HepG2 (cell line): Measurements from ENCODE around the gene ANGPTL2. TPM values are rescaled to one million over a fixed set of nuclear protein-coding genes. Genes with fewer than 3 reads are reported as not detected.

ENCODE experiments used
- ATAC-seq: fragments of 200-7000 bp; cut with Tn5 transposase; 3 replicates; pipeline ENCODE4 v1.9.1; 2020; ENCODE audit warnings: mild to moderate bottlenecking, moderate library complexity
- BruUV-seq: library from RNA; stranded (reverse); fragments of 400-500 nt; replicated peaks from 2 replicates; lab custom pipeline; 2021; lab: Mats Ljungman, UMichigan
- CTCF ChIA-PET: fragments of 300-600 bp; formaldehyde crosslinking; extraction: SDS; loops from one replicate; lab custom pipeline; 2021; ENCODE audit warnings: low total read pairs, inconsistent platforms, low intra/inter-chr PET ratio; lab: Yijun Ruan, JAX
- POLR2A ChIA-PET: fragments of 350-600 bp; sonication (Branson Sonifier 250); formaldehyde crosslinking; loops from one replicate; lab custom pipeline; 2020; ENCODE audit warnings: antibody characterized with exemption, inconsistent platforms; lab: Yijun Ruan, JAX
- DNase-seq: peaks from one replicate; pipeline ENCODE4 v3.0.0-alpha.2; 2015; ENCODE audit warnings: low spot score
- FAIRE-seq: peaks from 3 replicates; lab custom pipeline; 2011; peaks lifted over from hg19 to GRCh38; lab: Jason Lieb, UNC
- H2AFZ ChIP-seq: one replicate; pipeline ENCODE4 v1.6.1; 2011; ENCODE audit warnings: low read length, inconsistent platforms
- H3K27ac ChIP-seq: fragments of 300-600 bp; 3 replicates; pipeline ENCODE4 v1.8.0; 2011; ENCODE audit warnings: mixed run types, mild to moderate bottlenecking, mixed read lengths, low read length, inconsistent platforms; ENCODE audit not compliant: insufficient read depth; ENCODE audit errors: extremely low read length
- H3K27me3 ChIP-seq, 2 experiments: fragments of 200-600 bp in 1 of 2; 2 replicates in 1 of 2; 3 replicates in 1 of 2; pipeline versions ENCODE4 v1.6.0 to v1.8.0; 2011; ENCODE audit warnings: low read length in 2 of 2, mild to moderate bottlenecking in 2 of 2, moderate library complexity in 2 of 2, inconsistent platforms in 1 of 2; ENCODE audit not compliant: insufficient read depth in 2 of 2, control insufficient read depth in 1 of 2
- H3K36me3 ChIP-seq, 2 experiments: fragments of 200-600 bp in 1 of 2; replicated peaks in 1 of 2; 2 replicates in 1 of 2; 3 replicates in 1 of 2; pipeline versions ENCODE4 v1.5.1 to v1.8.0; 2011; ENCODE audit warnings: low read length in 2 of 2, inconsistent platforms in 1 of 2; ENCODE audit not compliant: insufficient read depth in 2 of 2, control insufficient read depth in 1 of 2
- H3K4me1 ChIP-seq: 2 replicates; pipeline ENCODE4 v1.5.1; 2012; ENCODE audit warnings: low read length, inconsistent platforms; ENCODE audit not compliant: insufficient read depth
- H3K4me2 ChIP-seq: 2 replicates; pipeline ENCODE4 v1.6.0; 2011; ENCODE audit warnings: low read depth, low read length, inconsistent platforms
- H3K4me3 ChIP-seq, 3 experiments: fragments of 200-600 bp in 1 of 3; sonication (generic), shearing (Covaris generic) in 1 of 3; replicated peaks in 1 of 3; 2 replicates each; pipeline ENCODE4 v1.5.1; 2011 to 2016; ENCODE audit warnings: low read length in 3 of 3, inconsistent platforms in 2 of 3, low read depth in 2 of 3, mild to moderate bottlenecking in 2 of 3, control low read depth in 1 of 3, mixed read lengths in 1 of 3; ENCODE audit not compliant: insufficient read depth in 1 of 3
- H3K79me2 ChIP-seq: one replicate; pipeline ENCODE4 v1.6.1; 2011; ENCODE audit warnings: low read length, inconsistent platforms; ENCODE audit not compliant: insufficient read depth
- H3K9ac ChIP-seq: 2 replicates; pipeline ENCODE4 v1.6.0; 2011; ENCODE audit warnings: mild to moderate bottlenecking, low read depth, low read length, inconsistent platforms; ENCODE audit not compliant: insufficient read depth
- H3K9me3 ChIP-seq: 2 replicates; pipeline ENCODE4 v1.5.1; 2012; ENCODE audit warnings: mild to moderate bottlenecking, low read length
- H4K20me1 ChIP-seq: 2 replicates; pipeline ENCODE4 v1.6.0; 2011; ENCODE audit warnings: inconsistent platforms, mild to moderate bottlenecking, low read length, moderate library complexity; ENCODE audit not compliant: insufficient read depth
- MTA1 ChIP-seq: sonication (generic); formaldehyde crosslinking; IDR thresholded peaks from 2 replicates; pipeline ENCODE4 v1.4.0; 2020; ENCODE audit warnings: missing genetic modification reagents, mild to moderate bottlenecking, borderline replicate concordance
- NFIC ChIP-seq: IDR thresholded peaks from 2 replicates; pipeline ENCODE4 v1.6.1; 2012; ENCODE audit warnings: mild to moderate bottlenecking, low read length, inconsistent platforms
- SOX13 ChIP-seq, 3 experiments: fragments of 450-650 bp in 1 of 3; sonication (generic) in 1 of 3; formaldehyde crosslinking in 1 of 3; IDR thresholded peaks in 2 of 3; conservative IDR thresholded peaks in 1 of 3; 2 replicates each; pipeline versions ENCODE4 v1.5.0 to v1.6.1; 2016 to 2020; ENCODE audit warnings: antibody characterized with exemption in 1 of 3, mild to moderate bottlenecking in 1 of 3, missing compliant biosample characterization in 1 of 3, missing genetic modification reagents in 1 of 3, moderate library complexity in 1 of 3
- ZNF564 ChIP-seq: sonication (generic); formaldehyde crosslinking; IDR thresholded peaks from 2 replicates; pipeline ENCODE4 v1.8.1; 2023; ENCODE audit warnings: mild to moderate bottlenecking, missing genetic modification reagents
- WGBS: methylation state at CpG from one replicate; pipeline ENCODE4 v1.1.6; 2017; ENCODE audit warnings: low lambda C conversion rate; 5-methylcytosine and 5-hydroxymethylcytosine counted together
- in situ Hi-C: cut with HindIII; loops from 2 replicates; pipeline ENCODE4 v1.10.0; 2017; ENCODE audit warnings: low pct_unique_long_range_greater_than_20kb; ENCODE audit not compliant: extremely low pct_ligation_motif_present
- intact Hi-C: fragments of 100-400 bp; cut with micrococcal nuclease; formaldehyde crosslinking; loops from one replicate; pipeline ENCODE4 v1.10.0; 2022; ENCODE audit not compliant: unreplicated experiment
- polyA plus RNA-seq, 8 experiments: library from polyadenylated mRNA; depleted of rRNA in 3 of 8; stranded (reverse) in 7 of 8; unstranded in 1 of 8; fragments of >200 nt; fragmentation: Illumina TruSeq in 4 of 8; extraction: Trizol in 4 of 8; gene quantifications; 2 replicates each; pipeline versions ENCODE4 v1.2.1 to v1.2.3, GENCODE V29; 2011 to 2016; ENCODE audit warnings: low read depth in 4 of 8, missing spikeins in 1 of 8, mixed read lengths in 1 of 8; ENCODE audit not compliant: insufficient read depth in 1 of 8
- total RNA-seq, 5 experiments: library from RNA; depleted of rRNA; stranded (reverse); fragments of >200 nt; fragmentation: Illumina TruSeq; extraction: Trizol; gene quantifications; 2 replicates each; pipeline ENCODE4 v1.2.3, GENCODE V29; 2016; ENCODE audit warnings: low read depth in 1 of 5
- TF ChIP-seq, protein P1 (sequence below): IDR thresholded peaks from 2 replicates; pipeline ENCODE4 v1.6.1; 2016
- TF ChIP-seq, protein P2 (sequence below): IDR thresholded peaks from 2 replicates; pipeline ENCODE4 v1.6.1; 2016; ENCODE audit warnings: low read depth
- TF ChIP-seq, protein P3 (sequence below): sonication (generic); formaldehyde crosslinking; IDR thresholded peaks from 2 replicates; pipeline ENCODE4 v1.4.0; 2020; ENCODE audit warnings: mild to moderate bottlenecking, missing genetic modification reagents
- TF ChIP-seq, protein P4 (sequence below): IDR thresholded peaks from 2 replicates; pipeline ENCODE4 v1.6.1; 2016; ENCODE audit warnings: mild to moderate bottlenecking

The ANGPTL2 gene
- total and polyA plus RNA-seq, 2 of the 13 experiments (the other 11 are each of a cell fraction or from before 2014, with no cell fraction given) = 0.91 to 21.0 TPM

DNA sequence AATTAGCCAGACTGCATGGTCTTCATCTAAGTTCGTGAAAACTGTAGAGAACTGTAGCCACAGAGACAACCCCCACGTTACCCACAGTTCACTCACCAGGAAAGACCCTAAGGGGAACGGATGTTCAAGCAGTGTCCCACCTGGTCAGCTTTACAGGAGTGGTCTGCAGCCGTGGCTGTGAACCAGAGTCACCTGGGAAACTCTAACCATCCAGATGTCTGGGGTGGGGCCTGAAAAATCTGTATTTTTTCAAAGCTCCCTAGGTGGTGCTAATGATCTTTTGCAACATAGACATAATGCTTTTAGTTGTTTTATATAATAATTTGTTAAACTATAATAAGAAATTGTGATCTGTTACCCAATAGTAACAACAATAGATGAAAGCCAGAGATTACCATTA lies 47.7 kb upstream of the ANGPTL2 start:
- Histone ChIP-seq H3K4me2 (no peak overlapping the region), H3K27me3 (no peaks in the 10 kb centered on the region; a peak in 1 of 5 replicates), H4K20me1 (no peaks in the 10 kb centered on the region), H3K27ac (no peak overlapping the region), H3K4me1 (no peaks in the 10 kb centered on the region; the same call in 1 of the 2 replicates), H3K36me3 (no peaks in the 10 kb centered on the region), H3K79me2 (no peaks in the 10 kb centered on the region), H3K9ac (no peak overlapping the region), H3K9me3 (no peaks in the 10 kb centered on the region), H3K4me3 (no peak overlapping the region), H2AFZ (no peak overlapping the region)
- in situ Hi-C loops = no loop called here
- ATAC-seq = no peak
- intact Hi-C loops = no loop called here
- ChIA-PET POLR2A (no interaction called here), CTCF (no interaction called here)
- no TSS peak for BruUV-seq
- FAIRE-seq = no peak
- TF ChIP-seq, protein P1, sequence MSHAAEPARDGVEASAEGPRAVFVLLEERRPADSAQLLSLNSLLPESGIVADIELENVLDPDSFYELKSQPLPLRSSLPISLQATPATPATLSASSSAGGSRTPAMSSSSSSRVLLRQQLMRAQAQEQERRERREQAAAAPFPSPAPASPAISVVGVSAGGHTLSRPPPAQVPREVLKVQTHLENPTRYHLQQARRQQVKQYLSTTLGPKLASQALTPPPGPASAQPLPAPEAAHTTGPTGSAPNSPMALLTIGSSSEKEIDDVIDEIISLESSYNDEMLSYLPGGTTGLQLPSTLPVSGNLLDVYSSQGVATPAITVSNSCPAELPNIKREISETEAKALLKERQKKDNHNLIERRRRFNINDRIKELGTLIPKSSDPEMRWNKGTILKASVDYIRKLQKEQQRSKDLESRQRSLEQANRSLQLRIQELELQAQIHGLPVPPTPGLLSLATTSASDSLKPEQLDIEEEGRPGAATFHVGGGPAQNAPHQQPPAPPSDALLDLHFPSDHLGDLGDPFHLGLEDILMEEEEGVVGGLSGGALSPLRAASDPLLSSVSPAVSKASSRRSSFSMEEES (CRISPR knock-in tag) = no peak
- TF ChIP-seq SOX13 (IDR thresholded peaks at IDR 0.05) (no peak), SOX13 (CRISPR knock-in tag; conservative IDR thresholded peaks at IDR 0.05 in 1 of 2, IDR thresholded peaks at IDR 0.05 in 1 of 2) (no peak), ZNF564 (CRISPR knock-in tag) (no peak)
- 74% methylated on average over 4 of the region's 4 CpGs for WGBS
- DNase-seq = no peak

DNA sequence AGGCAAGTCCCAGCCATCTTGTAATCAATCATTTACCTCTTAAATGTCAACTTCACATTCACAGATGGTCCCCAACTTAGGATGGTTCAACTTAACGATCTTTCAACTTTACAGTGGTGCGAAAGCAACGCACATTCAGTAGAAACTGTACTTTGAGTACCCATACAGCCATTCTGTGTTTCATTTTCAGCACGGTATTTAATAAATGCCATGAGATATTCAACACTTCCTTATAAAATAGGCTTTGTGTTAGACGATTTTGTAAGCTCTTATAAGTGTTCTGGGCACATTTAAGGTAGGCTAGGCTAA lies 47.1 kb upstream of the ANGPTL2 start:
- Histone ChIP-seq H3K4me3 (no peak overlapping the region), H3K4me2 (no peak overlapping the region), H3K9me3 (no peaks in the 10 kb centered on the region), H4K20me1 (no peaks in the 10 kb centered on the region), H3K4me1 (no peaks in the 10 kb centered on the region; the same call in 1 of the 2 replicates), H3K36me3 (no peaks in the 10 kb centered on the region), H3K27ac (no peak overlapping the region), H3K79me2 (no peaks in the 10 kb centered on the region), H2AFZ (no peak overlapping the region), H3K27me3 (no peaks in the 10 kb centered on the region), H3K9ac (no peak overlapping the region)
- CTCF ChIA-PET = no interaction called here
- FAIRE-seq (no peak), ATAC-seq (no peak), DNase-seq (no peak)
- in situ Hi-C loops (no loop called here), intact Hi-C loops (no loop called here)
- 61% methylated on average over 5 of the region's 5 CpGs for WGBS
- no TSS peak for BruUV-seq
- POLR2A ChIA-PET = no interaction called here
- no peak for TF ChIP-seq NFIC
- no peak for TF ChIP-seq MTA1 (CRISPR knock-in tag)
- TF ChIP-seq, protein P2, sequence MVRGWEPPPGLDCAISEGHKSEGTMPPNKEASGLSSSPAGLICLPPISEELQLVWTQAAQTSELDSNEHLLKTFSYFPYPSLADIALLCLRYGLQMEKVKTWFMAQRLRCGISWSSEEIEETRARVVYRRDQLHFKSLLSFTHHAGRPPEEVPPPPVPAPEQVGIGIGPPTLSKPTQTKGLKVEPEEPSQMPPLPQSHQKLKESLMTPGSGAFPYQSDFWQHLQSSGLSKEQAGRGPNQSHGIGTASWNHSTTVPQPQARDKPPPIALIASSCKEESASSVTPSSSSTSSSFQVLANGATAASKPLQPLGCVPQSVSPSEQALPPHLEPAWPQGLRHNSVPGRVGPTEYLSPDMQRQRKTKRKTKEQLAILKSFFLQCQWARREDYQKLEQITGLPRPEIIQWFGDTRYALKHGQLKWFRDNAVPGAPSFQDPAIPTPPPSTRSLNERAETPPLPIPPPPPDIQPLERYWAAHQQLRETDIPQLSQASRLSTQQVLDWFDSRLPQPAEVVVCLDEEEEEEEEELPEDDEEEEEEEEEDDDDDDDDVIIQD = no peak
- TF ChIP-seq, protein P3, sequence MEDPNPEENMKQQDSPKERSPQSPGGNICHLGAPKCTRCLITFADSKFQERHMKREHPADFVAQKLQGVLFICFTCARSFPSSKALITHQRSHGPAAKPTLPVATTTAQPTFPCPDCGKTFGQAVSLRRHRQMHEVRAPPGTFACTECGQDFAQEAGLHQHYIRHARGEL (CRISPR knock-in tag) = no peak
- TF ChIP-seq, protein P4, sequence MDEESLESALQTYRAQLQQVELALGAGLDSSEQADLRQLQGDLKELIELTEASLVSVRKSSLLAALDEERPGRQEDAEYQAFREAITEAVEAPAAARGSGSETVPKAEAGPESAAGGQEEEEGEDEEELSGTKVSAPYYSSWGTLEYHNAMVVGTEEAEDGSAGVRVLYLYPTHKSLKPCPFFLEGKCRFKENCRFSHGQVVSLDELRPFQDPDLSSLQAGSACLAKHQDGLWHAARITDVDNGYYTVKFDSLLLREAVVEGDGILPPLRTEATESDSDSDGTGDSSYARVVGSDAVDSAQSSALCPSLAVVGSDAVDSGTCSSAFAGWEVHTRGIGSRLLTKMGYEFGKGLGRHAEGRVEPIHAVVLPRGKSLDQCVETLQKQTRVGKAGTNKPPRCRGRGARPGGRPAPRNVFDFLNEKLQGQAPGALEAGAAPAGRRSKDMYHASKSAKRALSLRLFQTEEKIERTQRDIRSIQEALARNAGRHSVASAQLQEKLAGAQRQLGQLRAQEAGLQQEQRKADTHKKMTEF (CRISPR knock-in tag) = no peak
